WTC11 (cell line): ENCODE results near the gene GZF1. TPM values are rescaled to one million over a fixed set of nuclear protein-coding genes. Genes with fewer than 3 reads are reported as not detected.

Experiments used
- ATAC-seq: fragments of 200-7000 bp; cut with Tn5 transposase; 2 replicates; pipeline ENCODE4 v1.10.0; 2021; ENCODE audit warnings: mild to moderate bottlenecking, moderate library complexity
- CTCF ChIA-PET: fragments of 300-600 bp; sonication (Branson Sonifier 250); formaldehyde crosslinking; loops from one replicate; lab custom pipeline; 2021; ENCODE audit warnings: antibody characterized with exemption; lab: Charles Lee
- POLR2A ChIA-PET: fragments of 350-600 bp; sonication (Branson Sonifier 250); formaldehyde crosslinking; loops from one replicate; lab custom pipeline; 2021; ENCODE audit warnings: antibody characterized with exemption; lab: Charles Lee
- DNase-seq: peaks from one replicate; pipeline ENCODE4 v3.0.0; 2021; ENCODE audit warnings: low spot score
- H3K27ac Mint-ChIP-seq: 2 replicates; pipeline ENCODE4 v1.8.0; 2021; ENCODE audit warnings: mixed read lengths
- H3K27me3 Mint-ChIP-seq: 2 replicates; pipeline ENCODE4 v1.8.0; 2021; ENCODE audit warnings: low read depth, mild to moderate bottlenecking, moderate library complexity, mixed read lengths
- H3K36me3 Mint-ChIP-seq: 2 replicates; pipeline ENCODE4 v1.8.0; 2021; ENCODE audit warnings: mixed read lengths
- H3K4me1 Mint-ChIP-seq: 2 replicates; pipeline ENCODE4 v1.8.0; 2022; ENCODE audit warnings: mixed read lengths
- H3K4me3 Mint-ChIP-seq: 2 replicates; pipeline ENCODE4 v1.8.0; 2021; ENCODE audit warnings: mild to moderate bottlenecking, moderate library complexity, mixed read lengths
- H3K9me3 Mint-ChIP-seq: 2 replicates; pipeline ENCODE4 v1.8.0; 2021; ENCODE audit warnings: mixed read lengths
- ATF1 ChIP-seq: sonication (generic); formaldehyde crosslinking; IDR thresholded peaks from 2 replicates; pipeline ENCODE4 v1.8.1; 2023; ENCODE audit warnings: mild to moderate bottlenecking, moderate library complexity, missing genetic modification reagents
- FOXJ3 ChIP-seq: sonication (generic); formaldehyde crosslinking; IDR thresholded peaks from 2 replicates; pipeline ENCODE4 v1.9.0; 2021; ENCODE audit warnings: missing genetic modification reagents, mild to moderate bottlenecking, borderline replicate concordance
- GABPB1 ChIP-seq: sonication (generic); formaldehyde crosslinking; IDR thresholded peaks from 2 replicates; pipeline ENCODE4 v1.8.1; 2023; ENCODE audit warnings: mild to moderate bottlenecking, missing genetic modification reagents
- JUN ChIP-seq: sonication (generic); formaldehyde crosslinking; IDR thresholded peaks from 2 replicates; pipeline ENCODE4 v1.8.0; 2023; ENCODE audit warnings: mild to moderate bottlenecking, missing genetic modification reagents
- MAX ChIP-seq: sonication (generic); formaldehyde crosslinking; IDR thresholded peaks from 2 replicates; pipeline ENCODE4 v1.8.0; 2022; ENCODE audit warnings: mild to moderate bottlenecking, missing genetic modification reagents
- NR2C2 ChIP-seq: sonication (generic); formaldehyde crosslinking; IDR thresholded peaks from 2 replicates; pipeline ENCODE4 v1.8.0; 2022; ENCODE audit warnings: mild to moderate bottlenecking, missing genetic modification reagents
- TEAD4 ChIP-seq: sonication (generic); formaldehyde crosslinking; IDR thresholded peaks from 2 replicates; pipeline ENCODE4 v1.8.0; 2022; ENCODE audit warnings: mild to moderate bottlenecking, missing genetic modification reagents
- USF2 ChIP-seq: sonication (generic); formaldehyde crosslinking; IDR thresholded peaks from 2 replicates; pipeline ENCODE4 v1.8.1; 2023; ENCODE audit warnings: mild to moderate bottlenecking, missing genetic modification reagents, moderate library complexity
- ZBTB21 ChIP-seq: sonication (generic); formaldehyde crosslinking; IDR thresholded peaks from 2 replicates; pipeline ENCODE4 v1.8.1; 2023; ENCODE audit warnings: mild to moderate bottlenecking, missing genetic modification reagents, borderline replicate concordance
- ZNF121 ChIP-seq: sonication (generic); formaldehyde crosslinking; IDR thresholded peaks from 2 replicates; pipeline ENCODE4 v1.8.0; 2023; ENCODE audit warnings: missing genetic modification reagents
- ZNF219 ChIP-seq: sonication (generic); formaldehyde crosslinking; IDR thresholded peaks from 2 replicates; pipeline ENCODE4 v1.8.0; 2023; ENCODE audit warnings: missing genetic modification reagents, mild to moderate bottlenecking, borderline replicate concordance
- ZNF263 ChIP-seq: sonication (generic); formaldehyde crosslinking; IDR thresholded peaks from 2 replicates; pipeline ENCODE4 v1.8.1; 2022; ENCODE audit warnings: low read depth, mild to moderate bottlenecking, moderate library complexity, missing genetic modification reagents
- ZNF281 ChIP-seq: sonication (generic); formaldehyde crosslinking; IDR thresholded peaks from 2 replicates; pipeline ENCODE4 v1.8.0; 2023; ENCODE audit warnings: mild to moderate bottlenecking, missing genetic modification reagents
- ZNF317 ChIP-seq: sonication (generic); formaldehyde crosslinking; IDR thresholded peaks from 2 replicates; pipeline ENCODE4 v1.8.1; 2023; ENCODE audit warnings: low read depth, mild to moderate bottlenecking, moderate library complexity, missing genetic modification reagents, borderline replicate concordance
- ZNF416 ChIP-seq: fragments of 250-450 bp; sonication (Bioruptor Pico); IDR thresholded peaks from 2 replicates; pipeline ENCODE4 v1.9.0; 2021; ENCODE audit warnings: mild to moderate bottlenecking, inconsistent platforms
- ZSCAN18 ChIP-seq: fragments of 250-450 bp; sonication (Bioruptor Pico); IDR thresholded peaks from 2 replicates; pipeline ENCODE4 v2.1.2; 2022; ENCODE audit warnings: mild to moderate bottlenecking, moderate library complexity
- total RNA-seq: library from RNA; stranded (reverse); gene quantifications from 3 replicates; pipeline ENCODE4 v1.2.3, GENCODE V29; 2021
- TF ChIP-seq, protein P1 (sequence below): sonication (generic); formaldehyde crosslinking; IDR thresholded peaks from 2 replicates; pipeline ENCODE4 v1.8.0; 2022; ENCODE audit warnings: mild to moderate bottlenecking, missing genetic modification reagents
- TF ChIP-seq, protein P2 (sequence below): sonication (generic); formaldehyde crosslinking; IDR thresholded peaks from 2 replicates; pipeline ENCODE4 v1.8.1; 2023; ENCODE audit warnings: mild to moderate bottlenecking, missing genetic modification reagents
- TF ChIP-seq, protein P3 (sequence below): fragments of 250-450 bp; sonication (Bioruptor Pico); IDR thresholded peaks from 2 replicates; pipeline ENCODE4 v1.9.0; 2021; ENCODE audit warnings: mild to moderate bottlenecking

GZF1 gene
- total RNA-seq, 1 experiment from 2014 or later = 9.5 TPM

DNA sequence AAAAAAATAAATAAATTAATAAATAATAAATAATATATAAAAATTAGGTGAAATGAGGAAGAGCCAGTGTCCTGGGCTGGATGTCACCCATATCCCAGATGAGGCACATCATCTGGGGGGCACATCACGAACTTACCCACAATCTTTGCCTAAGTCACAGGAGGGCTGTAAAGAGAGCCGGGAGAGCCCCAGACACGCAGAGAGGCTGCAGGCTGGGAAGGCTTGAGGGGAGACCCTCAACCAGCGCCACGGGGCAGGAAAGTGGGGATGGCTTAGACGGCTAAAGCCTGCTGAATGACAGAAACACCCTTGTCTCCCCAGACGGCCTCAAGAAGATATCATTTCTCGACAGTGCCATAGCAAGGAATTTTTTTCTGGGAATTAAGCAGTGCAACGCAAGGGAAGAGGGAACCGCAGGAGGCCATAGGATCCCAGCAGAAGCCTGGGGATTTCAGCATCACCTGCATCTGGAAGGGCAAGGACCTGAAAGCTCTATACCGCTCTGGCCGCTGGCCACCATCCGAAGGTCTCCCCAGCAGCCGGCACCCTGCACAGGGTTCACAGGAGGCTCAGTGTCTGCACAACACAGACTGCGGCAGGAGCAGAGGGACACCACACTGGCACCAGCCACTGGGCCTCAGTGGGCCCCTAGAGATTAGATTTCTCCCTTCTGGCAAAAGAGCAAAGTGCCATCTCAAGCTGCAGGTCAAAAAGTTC is 34.2 kb upstream of the GZF1 start (continued):
- TF ChIP-seq ZNF281 (CRISPR knock-in tag) = no peak
- TF ChIP-seq, protein P1, sequence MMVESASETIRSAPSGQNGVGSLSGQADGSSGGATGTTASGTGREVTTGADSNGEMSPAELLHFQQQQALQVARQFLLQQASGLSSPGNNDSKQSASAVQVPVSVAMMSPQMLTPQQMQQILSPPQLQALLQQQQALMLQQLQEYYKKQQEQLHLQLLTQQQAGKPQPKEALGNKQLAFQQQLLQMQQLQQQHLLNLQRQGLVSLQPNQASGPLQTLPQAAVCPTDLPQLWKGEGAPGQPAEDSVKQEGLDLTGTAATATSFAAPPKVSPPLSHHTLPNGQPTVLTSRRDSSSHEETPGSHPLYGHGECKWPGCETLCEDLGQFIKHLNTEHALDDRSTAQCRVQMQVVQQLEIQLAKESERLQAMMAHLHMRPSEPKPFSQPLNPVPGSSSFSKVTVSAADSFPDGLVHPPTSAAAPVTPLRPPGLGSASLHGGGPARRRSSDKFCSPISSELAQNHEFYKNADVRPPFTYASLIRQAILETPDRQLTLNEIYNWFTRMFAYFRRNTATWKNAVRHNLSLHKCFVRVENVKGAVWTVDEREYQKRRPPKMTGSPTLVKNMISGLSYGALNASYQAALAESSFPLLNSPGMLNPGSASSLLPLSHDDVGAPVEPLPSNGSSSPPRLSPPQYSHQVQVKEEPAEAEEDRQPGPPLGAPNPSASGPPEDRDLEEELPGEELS (CRISPR knock-in tag) = no peak
- no peak for TF ChIP-seq ZNF317 (CRISPR knock-in tag)
- no peak for TF ChIP-seq NR2C2 (CRISPR knock-in tag)
- TF ChIP-seq ZNF263 (CRISPR knock-in tag) = no peak

DNA sequence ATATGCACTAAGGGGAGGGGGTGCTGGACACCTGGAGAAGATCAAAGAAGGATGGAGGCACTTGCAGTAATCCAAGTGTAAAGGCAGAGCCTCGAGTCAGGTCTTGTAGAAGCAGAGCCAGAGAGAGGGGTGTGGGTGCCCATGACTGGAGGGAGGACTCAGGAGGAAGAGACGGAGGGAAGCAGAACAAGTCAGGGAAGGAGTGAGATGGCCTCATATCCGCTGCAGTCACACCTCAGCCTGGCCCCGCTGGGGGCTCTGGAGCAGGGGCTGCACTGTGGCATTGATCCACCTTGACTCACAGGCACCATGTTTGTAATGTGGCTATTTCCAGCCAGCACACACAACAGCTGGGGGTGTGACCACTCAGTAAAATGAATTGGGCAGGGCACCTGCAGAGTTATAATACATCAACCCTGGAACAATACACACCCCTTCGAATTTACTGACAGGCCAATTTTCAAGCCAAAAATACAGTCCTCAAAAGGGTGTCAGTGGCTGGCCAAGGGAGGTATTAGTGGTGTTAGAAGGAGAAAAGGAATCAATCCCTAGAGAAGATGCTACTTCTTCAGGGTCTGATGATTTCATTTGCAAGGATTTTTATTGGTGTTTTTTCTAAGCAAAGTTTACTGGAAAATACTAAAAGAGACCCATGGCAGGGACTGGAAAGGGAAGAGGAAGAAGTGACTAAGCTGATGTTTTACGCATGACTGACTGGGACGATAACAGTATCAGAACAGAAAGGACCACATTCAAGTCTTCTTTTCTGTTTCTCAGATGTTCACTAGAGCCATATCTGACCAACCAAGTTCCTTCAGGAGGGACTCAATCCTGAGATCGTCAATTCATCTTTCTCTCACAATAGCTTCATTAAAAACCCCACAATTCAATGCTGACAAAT is 30.3 kb upstream of the GZF1 start:
- TF ChIP-seq USF2 = no peak
- no peak for TF ChIP-seq GABPB1 (CRISPR knock-in tag)
- no peak for TF ChIP-seq ZNF416 (CRISPR knock-in tag)
- TF ChIP-seq ZBTB21 (CRISPR knock-in tag) = no peak
- no peak for TF ChIP-seq TEAD4 (CRISPR knock-in tag)
- no peak for TF ChIP-seq MAX (CRISPR knock-in tag)
- TF ChIP-seq ZNF219 (CRISPR knock-in tag) = no peak
- TF ChIP-seq ATF1 (CRISPR knock-in tag) = no peak
- TF ChIP-seq, protein P2, sequence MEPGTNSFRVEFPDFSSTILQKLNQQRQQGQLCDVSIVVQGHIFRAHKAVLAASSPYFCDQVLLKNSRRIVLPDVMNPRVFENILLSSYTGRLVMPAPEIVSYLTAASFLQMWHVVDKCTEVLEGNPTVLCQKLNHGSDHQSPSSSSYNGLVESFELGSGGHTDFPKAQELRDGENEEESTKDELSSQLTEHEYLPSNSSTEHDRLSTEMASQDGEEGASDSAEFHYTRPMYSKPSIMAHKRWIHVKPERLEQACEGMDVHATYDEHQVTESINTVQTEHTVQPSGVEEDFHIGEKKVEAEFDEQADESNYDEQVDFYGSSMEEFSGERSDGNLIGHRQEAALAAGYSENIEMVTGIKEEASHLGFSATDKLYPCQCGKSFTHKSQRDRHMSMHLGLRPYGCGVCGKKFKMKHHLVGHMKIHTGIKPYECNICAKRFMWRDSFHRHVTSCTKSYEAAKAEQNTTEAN (CRISPR knock-in tag) = no peak
- TF ChIP-seq, protein P3, sequence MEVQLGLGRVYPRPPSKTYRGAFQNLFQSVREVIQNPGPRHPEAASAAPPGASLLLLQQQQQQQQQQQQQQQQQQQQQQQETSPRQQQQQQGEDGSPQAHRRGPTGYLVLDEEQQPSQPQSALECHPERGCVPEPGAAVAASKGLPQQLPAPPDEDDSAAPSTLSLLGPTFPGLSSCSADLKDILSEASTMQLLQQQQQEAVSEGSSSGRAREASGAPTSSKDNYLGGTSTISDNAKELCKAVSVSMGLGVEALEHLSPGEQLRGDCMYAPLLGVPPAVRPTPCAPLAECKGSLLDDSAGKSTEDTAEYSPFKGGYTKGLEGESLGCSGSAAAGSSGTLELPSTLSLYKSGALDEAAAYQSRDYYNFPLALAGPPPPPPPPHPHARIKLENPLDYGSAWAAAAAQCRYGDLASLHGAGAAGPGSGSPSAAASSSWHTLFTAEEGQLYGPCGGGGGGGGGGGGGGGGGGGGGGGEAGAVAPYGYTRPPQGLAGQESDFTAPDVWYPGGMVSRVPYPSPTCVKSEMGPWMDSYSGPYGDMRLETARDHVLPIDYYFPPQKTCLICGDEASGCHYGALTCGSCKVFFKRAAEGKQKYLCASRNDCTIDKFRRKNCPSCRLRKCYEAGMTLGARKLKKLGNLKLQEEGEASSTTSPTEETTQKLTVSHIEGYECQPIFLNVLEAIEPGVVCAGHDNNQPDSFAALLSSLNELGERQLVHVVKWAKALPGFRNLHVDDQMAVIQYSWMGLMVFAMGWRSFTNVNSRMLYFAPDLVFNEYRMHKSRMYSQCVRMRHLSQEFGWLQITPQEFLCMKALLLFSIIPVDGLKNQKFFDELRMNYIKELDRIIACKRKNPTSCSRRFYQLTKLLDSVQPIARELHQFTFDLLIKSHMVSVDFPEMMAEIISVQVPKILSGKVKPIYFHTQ (CRISPR knock-in tag) = no peak
- TF ChIP-seq JUN (CRISPR knock-in tag) = no peak
- no peak for TF ChIP-seq ZNF317 (CRISPR knock-in tag)
- TF ChIP-seq ZSCAN18 (CRISPR knock-in tag) = no peak
- TF ChIP-seq, protein P1 (CRISPR knock-in tag) = no peak
- no peak for TF ChIP-seq ZNF121
- no peak for TF ChIP-seq FOXJ3 (CRISPR knock-in tag)
- ChIA-PET CTCF (interaction anchor here (0.8 kb wide), 1 partner anchor 640 kb away, joined by 4 read pairs; no protein-coding TSS in a partner anchor), POLR2A (no interaction called here)
- no peaks in the 10 kb centered on the region for H3K36me3 Mint-ChIP-seq
- DNase-seq (no peak), ATAC-seq (no peak)
- no peak overlapping the region for H3K27ac Mint-ChIP-seq
- H3K27me3 Mint-ChIP-seq = 0 out of 2 replicates have a peak, but pooled peaks cover 2% of the 10 kb centered on the region
- H3K4me1 Mint-ChIP-seq = no peaks in the 10 kb centered on the region
- peaks cover 15% of the 10 kb centered on the region for H3K9me3 Mint-ChIP-seq
- H3K4me3 Mint-ChIP-seq = no peak overlapping the region
